GM18511 (cell line): ENCODE results near the gene DIAPH2.

Source experiments
- ATAC-seq: cut with Tn5 transposase; IDR thresholded peaks from one replicate; pipeline ENCODE4 v1.9.1; 2021; ENCODE audit warnings: mild to moderate bottlenecking, moderate library complexity; ENCODE audit not compliant: unreplicated experiment

The DIAPH2 gene

DNA sequence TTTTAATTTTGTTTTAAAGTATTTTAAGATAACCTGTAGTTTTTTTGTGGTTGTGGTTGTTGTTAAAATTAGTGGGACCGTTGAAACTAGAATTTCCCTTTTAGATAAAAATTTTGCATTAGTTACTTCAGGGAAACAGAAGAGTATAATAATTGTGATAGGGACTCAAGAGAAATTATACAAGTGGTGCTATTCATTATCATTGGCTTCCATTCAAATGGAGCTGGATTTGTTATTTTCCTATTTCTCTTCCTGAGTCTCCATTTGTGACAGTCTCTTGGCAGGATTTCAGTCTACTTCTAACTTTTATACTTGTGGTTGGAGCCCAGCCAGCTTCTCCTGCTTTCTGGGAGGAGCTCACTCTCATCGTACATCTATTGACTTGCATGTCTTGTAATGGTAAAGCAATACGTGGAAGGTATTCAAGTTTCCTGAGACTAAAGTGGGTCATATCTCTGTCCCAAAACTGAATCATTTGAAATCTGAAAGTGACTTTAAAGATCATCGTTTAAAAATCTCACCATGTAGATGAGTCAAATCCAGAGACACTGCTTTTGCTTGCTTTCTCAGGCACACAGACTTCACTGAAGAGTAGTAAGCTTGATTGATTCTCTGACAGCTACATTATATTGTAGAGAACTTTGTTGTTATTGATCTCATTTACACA, 354.9 kb downstream of the DIAPH2 start:
- peak; percentile 89 for ATAC-seq

DNA sequence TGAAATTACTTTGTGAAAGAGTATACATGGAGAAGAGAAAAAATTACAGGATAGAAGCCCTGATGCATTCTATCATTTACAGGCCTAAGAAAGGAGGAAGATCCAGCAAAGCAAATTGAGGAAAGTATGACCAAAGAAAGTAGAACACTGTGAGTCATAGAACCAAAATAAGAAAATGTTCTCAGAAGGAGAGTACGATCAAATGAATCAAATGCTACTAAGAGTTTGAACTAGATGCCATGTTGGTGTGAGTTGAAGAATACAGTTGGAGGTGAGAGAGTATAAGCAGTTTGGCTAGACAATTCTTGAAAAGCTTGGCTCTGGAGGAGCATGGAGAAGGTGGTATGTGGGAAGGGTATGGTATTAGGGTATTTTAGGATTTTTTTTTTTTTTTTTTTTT, 360.8 kb downstream of the DIAPH2 start:
- ATAC-seq: no peak

- no peak for ATAC-seq
These were observed 362.2 kb downstream of the DIAPH2 start for GRCh38 chrX:97046867-97047266.

GRCh38 chrX:97050392-97050791, 365.8 kb downstream of the DIAPH2 start:
- no peak for ATAC-seq

GRCh38 chrX:97057349-97057909, 372.8 kb downstream of the DIAPH2 start:
- ATAC-seq: no peak

DNA sequence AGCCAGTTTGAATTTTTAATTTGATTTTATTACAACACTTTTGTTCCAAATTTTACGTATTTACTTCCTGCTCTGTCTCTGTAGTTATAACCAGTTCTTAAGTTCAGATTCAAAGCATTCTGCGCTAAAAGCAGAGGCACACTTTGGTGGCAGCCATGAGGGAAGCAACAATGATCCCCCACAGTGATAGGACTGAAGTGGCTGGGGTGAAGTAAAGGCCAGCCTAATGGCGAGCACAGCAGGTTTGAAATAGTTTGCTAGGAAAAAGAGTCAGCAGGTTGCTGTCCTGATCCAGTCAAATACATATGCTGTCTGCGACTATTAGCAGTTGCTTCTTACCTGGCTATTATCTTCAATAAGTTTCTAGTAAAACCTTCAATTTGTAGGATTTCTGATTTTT, 375.4 kb downstream of the DIAPH2 start:
- no peak for ATAC-seq

- ATAC-seq: no peak
These were observed 380.4 kb downstream of the DIAPH2 start for GRCh38 chrX:97065066-97065465.

- no peak for ATAC-seq
These were observed 381.3 kb downstream of the DIAPH2 start for GRCh38 chrX:97065973-97066372.

DNA sequence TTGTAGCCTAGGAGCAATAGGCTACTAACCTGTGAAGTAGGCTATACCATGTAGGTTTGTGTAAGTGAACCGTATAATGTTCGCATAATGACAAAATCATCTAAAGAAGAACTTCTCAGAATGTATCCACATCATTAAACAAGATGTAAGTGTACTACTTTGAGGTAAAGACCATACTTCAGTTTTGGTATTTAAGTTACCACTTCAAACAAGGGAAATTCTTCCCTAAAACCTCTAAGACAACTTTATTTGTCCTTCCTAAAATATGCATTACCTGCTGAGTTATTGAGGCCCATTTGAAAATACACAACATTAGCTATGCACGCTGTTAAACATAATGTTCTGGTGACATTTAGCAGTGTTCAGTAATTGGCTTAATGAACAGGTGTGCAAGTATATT, 381.7 kb downstream of the DIAPH2 start:
- no peak for ATAC-seq

DNA sequence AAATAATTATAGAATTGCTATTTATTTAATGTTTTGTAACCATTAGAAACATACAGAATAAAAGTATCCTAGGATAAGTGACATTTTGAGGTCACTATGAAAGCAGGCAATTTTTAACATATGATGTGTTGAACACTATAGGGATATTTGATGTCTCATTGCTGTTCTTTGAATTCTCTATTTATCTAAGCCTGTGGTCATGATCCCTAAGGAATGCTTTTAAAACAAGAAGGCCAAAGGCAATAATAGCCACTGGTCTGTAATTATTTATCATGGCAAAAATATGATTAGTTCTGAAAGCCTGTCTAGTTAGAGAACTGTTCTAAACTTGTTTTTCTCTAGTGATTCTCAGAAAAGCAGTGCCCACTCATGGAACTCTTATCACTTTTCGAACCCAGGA, 385.7 kb downstream of the DIAPH2 start:
- no peak for ATAC-seq

DNA sequence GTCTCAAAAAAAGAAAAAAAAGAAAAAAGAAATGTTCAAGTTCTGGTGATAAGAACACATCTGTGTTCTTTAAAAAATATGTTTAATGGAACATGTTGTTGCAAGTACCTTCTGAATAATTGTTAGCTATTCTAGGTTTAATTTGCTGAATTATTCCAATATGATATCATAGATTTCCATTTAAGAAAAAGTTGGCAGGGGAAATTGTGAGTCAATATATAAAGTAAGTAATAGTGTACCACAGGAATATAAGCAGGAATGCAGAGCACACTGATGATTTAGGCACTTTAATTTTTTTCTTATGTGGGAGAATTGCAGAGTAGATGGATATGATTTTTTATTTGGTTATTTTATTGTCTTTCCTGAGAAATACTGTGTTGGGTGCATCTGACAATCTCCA, 389.8 kb downstream of the DIAPH2 start:
- ATAC-seq: no peak

- no peak for ATAC-seq
These were observed 404.5 kb downstream of the DIAPH2 start for GRCh38 chrX:97089116-97089515.

DNA sequence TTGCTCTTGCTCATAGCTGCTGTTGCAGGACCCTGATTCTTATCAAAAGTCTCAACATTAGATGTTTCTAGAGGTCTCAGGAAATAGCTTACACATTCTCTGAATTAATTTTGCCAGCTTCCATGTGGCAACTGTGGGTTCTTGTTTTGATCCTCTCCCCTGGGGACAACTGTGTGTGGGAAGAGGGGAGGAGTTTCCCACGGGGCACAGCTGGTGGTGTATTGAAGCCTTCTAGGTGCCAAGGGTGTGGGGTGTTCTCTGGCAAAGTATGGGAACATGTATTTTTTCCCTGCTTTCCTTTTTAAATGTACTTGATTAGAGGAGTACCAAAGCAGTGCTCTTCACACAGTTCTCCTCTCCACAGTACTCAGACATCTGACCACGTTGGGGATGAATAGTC, 411.7 kb downstream of the DIAPH2 start:
- no peak for ATAC-seq

DNA sequence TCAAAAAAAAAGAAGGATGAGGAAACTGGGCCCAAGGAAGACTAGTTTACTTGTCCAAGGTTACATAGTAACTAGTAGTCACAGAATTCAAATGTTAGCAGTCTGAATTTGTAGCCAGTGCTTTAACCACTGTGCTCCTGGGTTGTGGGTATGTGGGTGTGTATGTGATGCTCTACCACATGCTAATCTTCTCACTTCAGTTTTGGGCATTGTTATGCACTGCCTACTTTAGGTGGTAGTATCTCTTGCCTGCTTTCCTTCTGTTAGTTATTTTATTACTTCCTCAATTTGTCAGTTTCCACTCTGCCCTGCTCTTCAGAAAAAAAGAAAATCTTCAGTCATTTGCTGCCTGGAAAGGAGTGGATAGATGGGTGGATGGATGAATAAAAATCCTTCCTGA, 418.3 kb downstream of the DIAPH2 start:
- no peak for ATAC-seq

- ATAC-seq: no peak
These were observed 425.1 kb downstream of the DIAPH2 start for GRCh38 chrX:97109730-97110129.

- no peak for ATAC-seq
These were observed 432.9 kb downstream of the DIAPH2 start for GRCh38 chrX:97117572-97117971.

DNA sequence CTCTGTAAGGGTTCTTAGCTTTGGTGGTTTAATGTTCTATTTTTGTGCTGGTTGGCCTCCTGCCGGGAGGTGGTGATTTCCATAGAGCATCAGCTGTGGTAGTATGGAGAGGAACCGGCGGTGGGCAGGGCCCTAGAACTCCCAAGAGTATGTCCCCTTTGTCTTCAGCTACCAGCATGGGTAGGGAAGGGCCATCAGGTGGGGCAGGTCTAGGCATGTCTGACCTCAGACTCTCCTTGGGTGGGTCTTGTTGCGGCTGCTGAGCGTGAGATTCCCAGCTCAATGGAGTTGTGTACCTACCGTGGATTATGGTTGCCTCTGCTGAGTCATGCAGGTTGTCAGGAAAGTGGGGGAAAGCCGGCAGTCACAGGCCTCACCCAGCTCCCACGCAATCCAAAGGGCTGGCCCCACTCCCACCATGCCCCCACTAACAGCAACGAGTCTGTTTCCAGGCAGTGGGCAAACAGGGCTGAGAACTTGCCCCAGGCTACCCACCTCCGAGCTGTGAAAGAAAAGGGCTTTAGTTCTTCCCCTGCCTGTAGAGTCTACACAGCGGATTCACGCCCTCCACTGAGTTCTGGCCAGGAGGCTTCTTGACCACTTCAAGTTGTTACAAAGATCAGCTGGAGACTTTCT, 434.9 kb downstream of the DIAPH2 start:
- ATAC-seq: no peak

DNA sequence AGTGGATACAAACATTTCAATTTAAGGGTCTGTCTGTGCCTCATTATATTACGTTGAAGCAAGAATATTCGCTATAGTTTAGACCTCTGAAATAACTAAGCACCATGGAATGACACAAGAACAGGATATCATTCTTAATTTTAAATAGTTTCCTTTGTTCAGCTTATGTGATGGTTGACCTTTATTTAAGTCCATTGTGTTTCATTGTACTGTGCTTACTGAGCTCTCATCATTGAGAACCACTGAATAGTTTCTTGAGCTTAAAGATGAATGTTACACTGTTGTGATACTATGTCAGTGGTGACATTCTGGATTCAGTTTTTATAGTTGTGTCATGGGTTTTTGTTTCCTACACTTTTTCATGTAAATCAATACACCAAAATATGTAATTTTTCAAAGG, 438.4 kb downstream of the DIAPH2 start:
- no peak for ATAC-seq

DNA sequence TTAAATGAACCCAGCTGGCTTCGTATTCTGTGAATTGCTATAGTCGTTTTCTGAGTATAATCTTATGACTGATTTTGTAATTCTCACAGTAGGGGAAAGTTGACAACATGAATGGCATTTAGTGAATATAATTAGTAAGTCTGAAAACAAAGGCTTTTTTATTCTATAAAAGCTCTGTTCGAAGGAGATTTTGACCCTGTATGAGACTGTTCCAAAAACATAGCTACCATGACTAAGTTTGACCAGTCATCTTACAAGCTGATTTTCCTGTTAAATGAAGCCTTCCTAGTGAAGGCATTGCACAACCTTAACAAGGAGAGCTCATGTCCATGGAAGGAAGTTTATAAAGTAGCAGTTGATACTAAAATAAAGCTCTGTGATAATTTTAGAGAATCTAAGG, 441.4 kb downstream of the DIAPH2 start:
- ATAC-seq: no peak

GRCh38 chrX:97132664-97133415, 448.2 kb downstream of the DIAPH2 start:
- no peak for ATAC-seq

DNA sequence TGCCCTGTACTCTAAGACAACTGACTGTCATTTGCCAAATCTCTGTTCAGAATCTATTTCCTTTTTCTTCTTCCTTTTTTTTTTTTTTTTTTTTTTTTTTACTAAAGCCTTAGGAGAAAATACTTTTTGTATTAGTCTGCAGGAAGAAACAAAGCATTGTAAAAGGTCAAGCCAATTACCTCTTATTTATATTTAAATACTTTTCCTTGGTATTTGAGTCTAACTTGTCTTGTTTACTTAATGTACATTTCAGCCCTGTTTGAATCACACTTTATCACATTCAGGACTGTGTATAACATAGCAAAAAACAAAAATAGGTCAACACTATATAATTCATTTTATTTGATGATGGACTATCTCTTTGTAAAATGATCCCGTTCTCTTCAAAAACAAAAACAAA, 461.3 kb downstream of the DIAPH2 start:
- no peak for ATAC-seq

GRCh38 chrX:97155816-97156215, 471.2 kb downstream of the DIAPH2 start:
- no peak for ATAC-seq
